HepG2 (cell line): ENCODE data around the gene DICER1. TPM values are rescaled to one million over a fixed set of nuclear protein-coding genes. Genes with fewer than 3 reads are reported as not detected.

Source experiments
- ATAC-seq: fragments of 200-7000 bp; cut with Tn5 transposase; 3 replicates; pipeline ENCODE4 v1.9.1; 2020; ENCODE audit warnings: mild to moderate bottlenecking, moderate library complexity
- BruUV-seq: library from RNA; stranded (reverse); fragments of 400-500 nt; replicated peaks from 2 replicates; lab custom pipeline; 2021; lab: Mats Ljungman, UMichigan
- CTCF ChIA-PET: fragments of 300-600 bp; formaldehyde crosslinking; extraction: SDS; loops from one replicate; lab custom pipeline; 2021; ENCODE audit warnings: low total read pairs, inconsistent platforms, low intra/inter-chr PET ratio; lab: Yijun Ruan, JAX
- POLR2A ChIA-PET: fragments of 350-600 bp; sonication (Branson Sonifier 250); formaldehyde crosslinking; loops from one replicate; lab custom pipeline; 2020; ENCODE audit warnings: antibody characterized with exemption, inconsistent platforms; lab: Yijun Ruan, JAX
- DNase-seq: peaks from one replicate; pipeline ENCODE4 v3.0.0-alpha.2; 2015; ENCODE audit warnings: low spot score
- FAIRE-seq: peaks from 3 replicates; lab custom pipeline; 2011; peaks lifted over from hg19 to GRCh38; lab: Jason Lieb, UNC
- H2AFZ ChIP-seq: one replicate; pipeline ENCODE4 v1.6.1; 2011; ENCODE audit warnings: low read length, inconsistent platforms
- H3K27ac ChIP-seq: fragments of 300-600 bp; 3 replicates; pipeline ENCODE4 v1.8.0; 2011; ENCODE audit warnings: mixed run types, mild to moderate bottlenecking, mixed read lengths, low read length, inconsistent platforms; ENCODE audit not compliant: insufficient read depth; ENCODE audit errors: extremely low read length
- H3K27me3 ChIP-seq, 2 experiments: fragments of 200-600 bp in 1 of 2; 2 replicates in 1 of 2; 3 replicates in 1 of 2; pipeline versions ENCODE4 v1.6.0 to v1.8.0; 2011; ENCODE audit warnings: low read length in 2 of 2, mild to moderate bottlenecking in 2 of 2, moderate library complexity in 2 of 2, inconsistent platforms in 1 of 2; ENCODE audit not compliant: insufficient read depth in 2 of 2, control insufficient read depth in 1 of 2
- H3K36me3 ChIP-seq, 2 experiments: fragments of 200-600 bp in 1 of 2; replicated peaks in 1 of 2; 2 replicates in 1 of 2; 3 replicates in 1 of 2; pipeline versions ENCODE4 v1.5.1 to v1.8.0; 2011; ENCODE audit warnings: low read length in 2 of 2, inconsistent platforms in 1 of 2; ENCODE audit not compliant: insufficient read depth in 2 of 2, control insufficient read depth in 1 of 2
- H3K4me1 ChIP-seq: 2 replicates; pipeline ENCODE4 v1.5.1; 2012; ENCODE audit warnings: low read length, inconsistent platforms; ENCODE audit not compliant: insufficient read depth
- H3K4me2 ChIP-seq: 2 replicates; pipeline ENCODE4 v1.6.0; 2011; ENCODE audit warnings: low read depth, low read length, inconsistent platforms
- H3K4me3 ChIP-seq, 3 experiments: fragments of 200-600 bp in 1 of 3; sonication (generic), shearing (Covaris generic) in 1 of 3; replicated peaks in 1 of 3; 2 replicates each; pipeline ENCODE4 v1.5.1; 2011 to 2016; ENCODE audit warnings: low read length in 3 of 3, inconsistent platforms in 2 of 3, low read depth in 2 of 3, mild to moderate bottlenecking in 2 of 3, control low read depth in 1 of 3, mixed read lengths in 1 of 3; ENCODE audit not compliant: insufficient read depth in 1 of 3
- H3K79me2 ChIP-seq: one replicate; pipeline ENCODE4 v1.6.1; 2011; ENCODE audit warnings: low read length, inconsistent platforms; ENCODE audit not compliant: insufficient read depth
- H3K9ac ChIP-seq: 2 replicates; pipeline ENCODE4 v1.6.0; 2011; ENCODE audit warnings: mild to moderate bottlenecking, low read depth, low read length, inconsistent platforms; ENCODE audit not compliant: insufficient read depth
- H3K9me3 ChIP-seq: 2 replicates; pipeline ENCODE4 v1.5.1; 2012; ENCODE audit warnings: mild to moderate bottlenecking, low read length
- H4K20me1 ChIP-seq: 2 replicates; pipeline ENCODE4 v1.6.0; 2011; ENCODE audit warnings: inconsistent platforms, mild to moderate bottlenecking, low read length, moderate library complexity; ENCODE audit not compliant: insufficient read depth
- AGO1 ChIP-seq: fragments of 200-400 bp; formaldehyde crosslinking; IDR thresholded peaks from 2 replicates; pipeline ENCODE4 v1.6.1; 2017; ENCODE audit warnings: mild to moderate bottlenecking, low read depth, low read length, moderate library complexity; ENCODE audit not compliant: poor library complexity, severe bottlenecking
- DR1 ChIP-seq: sonication (generic); formaldehyde crosslinking; IDR thresholded peaks from 2 replicates; pipeline ENCODE4 v1.8.0; 2021; ENCODE audit warnings: mild to moderate bottlenecking, missing genetic modification reagents, inconsistent platforms
- EED ChIP-seq: sonication (generic); formaldehyde crosslinking; IDR thresholded peaks from 2 replicates; pipeline ENCODE4 v1.5.0; 2020; ENCODE audit warnings: mild to moderate bottlenecking, missing genetic modification reagents
- ETS1 ChIP-seq: sonication (generic); formaldehyde crosslinking; IDR thresholded peaks from 2 replicates; pipeline ENCODE4 v1.4.0; 2020; ENCODE audit warnings: missing genetic modification reagents
- KLF12 ChIP-seq: sonication (generic); formaldehyde crosslinking; IDR thresholded peaks from 2 replicates; pipeline ENCODE4 v1.4.0; 2020; ENCODE audit warnings: missing genetic modification reagents, borderline replicate concordance
- MAX ChIP-seq: IDR thresholded peaks from 2 replicates; pipeline ENCODE4 v1.6.1; 2012; ENCODE audit warnings: inconsistent platforms
- NFIB ChIP-seq: sonication (generic); formaldehyde crosslinking; IDR thresholded peaks from 2 replicates; pipeline ENCODE4 v1.9.0; 2021; ENCODE audit warnings: missing genetic modification reagents, mild to moderate bottlenecking, borderline replicate concordance
- REL ChIP-seq: sonication (generic); formaldehyde crosslinking; conservative IDR thresholded peaks from 2 replicates; pipeline ENCODE4 v1.8.0; 2022; ENCODE audit warnings: mild to moderate bottlenecking, missing genetic modification reagents, moderate library complexity
- ZBED4 ChIP-seq: sonication (generic); formaldehyde crosslinking; IDR thresholded peaks from 2 replicates; pipeline ENCODE4 v1.4.0; 2020; ENCODE audit warnings: missing genetic modification reagents, borderline replicate concordance
- ZFP36 ChIP-seq: fragments of 150-350 bp; IDR thresholded peaks from 2 replicates; pipeline ENCODE4 v1.6.1; 2018; ENCODE audit warnings: borderline replicate concordance, low read length, low read depth; ENCODE audit not compliant: partially characterized antibody
- ZNF136 ChIP-seq: sonication (generic); formaldehyde crosslinking; IDR thresholded peaks from 2 replicates; pipeline ENCODE4 v1.8.1; 2022; ENCODE audit warnings: low read depth, mild to moderate bottlenecking, moderate library complexity, missing genetic modification reagents
- ZNF615 ChIP-seq: sonication (generic); formaldehyde crosslinking; IDR thresholded peaks from 2 replicates; pipeline ENCODE4 v1.5.0; 2020; ENCODE audit warnings: mild to moderate bottlenecking, missing genetic modification reagents, borderline replicate concordance
- ZNF770 ChIP-seq: sonication (generic); formaldehyde crosslinking; IDR thresholded peaks from 2 replicates; pipeline ENCODE4 v1.5.0; 2020; ENCODE audit warnings: mild to moderate bottlenecking, missing genetic modification reagents
- WGBS: methylation state at CpG from one replicate; pipeline ENCODE4 v1.1.6; 2017; ENCODE audit warnings: low lambda C conversion rate; 5-methylcytosine and 5-hydroxymethylcytosine counted together
- in situ Hi-C: cut with HindIII; loops from 2 replicates; pipeline ENCODE4 v1.10.0; 2017; ENCODE audit warnings: low pct_unique_long_range_greater_than_20kb; ENCODE audit not compliant: extremely low pct_ligation_motif_present
- intact Hi-C: fragments of 100-400 bp; cut with micrococcal nuclease; formaldehyde crosslinking; loops from one replicate; pipeline ENCODE4 v1.10.0; 2022; ENCODE audit not compliant: unreplicated experiment
- polyA plus RNA-seq, 8 experiments: library from polyadenylated mRNA; depleted of rRNA in 3 of 8; stranded (reverse) in 7 of 8; unstranded in 1 of 8; fragments of >200 nt; fragmentation: Illumina TruSeq in 4 of 8; extraction: Trizol in 4 of 8; gene quantifications; 2 replicates each; pipeline versions ENCODE4 v1.2.1 to v1.2.3, GENCODE V29; 2011 to 2016; ENCODE audit warnings: low read depth in 4 of 8, missing spikeins in 1 of 8, mixed read lengths in 1 of 8; ENCODE audit not compliant: insufficient read depth in 1 of 8
- total RNA-seq, 5 experiments: library from RNA; depleted of rRNA; stranded (reverse); fragments of >200 nt; fragmentation: Illumina TruSeq; extraction: Trizol; gene quantifications; 2 replicates each; pipeline ENCODE4 v1.2.3, GENCODE V29; 2016; ENCODE audit warnings: low read depth in 1 of 5

DICER1 gene
- total and polyA plus RNA-seq, 2 of the 13 experiments (the other 11 are each of a cell fraction or from before 2014, with no cell fraction given), result 31.8 to 61.9 TPM

GRCh38 chr14:95192311-95192710 lies 35.0 kb upstream of the DICER1 start:
- FAIRE-seq, result no peak
- WGBS, result 94% methylated on average over 6 of the region's 6 CpGs

More at GRCh38 chr14:95192311-95192710, 35.0 kb upstream of the DICER1 start:
- H3K9me3 ChIP-seq, result peaks cover 9% of the 10 kb centered on the region; the same call in 1 of the 2 replicates
- H3K27ac ChIP-seq, result no peak overlapping the region
- H3K4me1 ChIP-seq, result no peaks in the 10 kb centered on the region
- no peaks in the 10 kb centered on the region for H4K20me1 ChIP-seq
- 0 out of 5 replicates have a peak, but pooled peaks cover 0 to under 1% of the 10 kb centered on the region in 2 experiments for H3K36me3 ChIP-seq
- TF ChIP-seq ZNF770 (CRISPR knock-in tag) (no peak), ZFP36 (no peak), ZNF136 (CRISPR knock-in tag) (no peak), ZNF615 (CRISPR knock-in tag) (no peak), ZBED4 (CRISPR knock-in tag) (no peak), REL (CRISPR knock-in tag) (no peak), EED (no peak), MAX (no peak), KLF12 (CRISPR knock-in tag) (no peak), AGO1 (no peak), DR1 (CRISPR knock-in tag) (no peak), NFIB (CRISPR knock-in tag) (no peak), ETS1 (CRISPR knock-in tag) (no peak)
- POLR2A ChIA-PET, result no interaction called here
- ATAC-seq, result no peak
- BruUV-seq, result no TSS peak
- no peak overlapping the region for H3K4me3 ChIP-seq
- H3K27me3 ChIP-seq, result no peaks in the 10 kb centered on the region
- in situ Hi-C loops (no loop called here), intact Hi-C loops (no loop called here)
- H3K79me2 ChIP-seq, result no peaks in the 10 kb centered on the region
- DNase-seq, result no peak
- H3K4me2 ChIP-seq, result no peak overlapping the region
- CTCF ChIA-PET, result no interaction called here
- no peak overlapping the region for H3K9ac ChIP-seq
- no peak overlapping the region for H2AFZ ChIP-seq
